ENCODE measurements around the gene POLR1E.
"Not testable (repeated sequence)": the region's sequence is repeated elsewhere in the genome, so short reads cannot be mapped to it uniquely, and the experiment has no call there.

GRCh38 chr9:37477987-37478619 lies 7.6 kb upstream of the POLR1E start:
- TF ChIP-seq, protein P1, sequence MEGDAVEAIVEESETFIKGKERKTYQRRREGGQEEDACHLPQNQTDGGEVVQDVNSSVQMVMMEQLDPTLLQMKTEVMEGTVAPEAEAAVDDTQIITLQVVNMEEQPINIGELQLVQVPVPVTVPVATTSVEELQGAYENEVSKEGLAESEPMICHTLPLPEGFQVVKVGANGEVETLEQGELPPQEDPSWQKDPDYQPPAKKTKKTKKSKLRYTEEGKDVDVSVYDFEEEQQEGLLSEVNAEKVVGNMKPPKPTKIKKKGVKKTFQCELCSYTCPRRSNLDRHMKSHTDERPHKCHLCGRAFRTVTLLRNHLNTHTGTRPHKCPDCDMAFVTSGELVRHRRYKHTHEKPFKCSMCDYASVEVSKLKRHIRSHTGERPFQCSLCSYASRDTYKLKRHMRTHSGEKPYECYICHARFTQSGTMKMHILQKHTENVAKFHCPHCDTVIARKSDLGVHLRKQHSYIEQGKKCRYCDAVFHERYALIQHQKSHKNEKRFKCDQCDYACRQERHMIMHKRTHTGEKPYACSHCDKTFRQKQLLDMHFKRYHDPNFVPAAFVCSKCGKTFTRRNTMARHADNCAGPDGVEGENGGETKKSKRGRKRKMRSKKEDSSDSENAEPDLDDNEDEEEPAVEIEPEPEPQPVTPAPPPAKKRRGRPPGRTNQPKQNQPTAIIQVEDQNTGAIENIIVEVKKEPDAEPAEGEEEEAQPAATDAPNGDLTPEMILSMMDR (IDR thresholded peaks at IDR 0.05): not testable (repeated sequence)
- TF ChIP-seq POLR2AphosphoS5, EP300 (IDR thresholded peaks at IDR 0.05): not testable (repeated sequence)

Measured in stomach (tissue), 4 donors.